Epithelial cell of proximal tubule (primary cell): ENCODE results near the gene ARHGAP26. TPM values are rescaled to one million over a fixed set of nuclear protein-coding genes. Genes with fewer than 3 reads are reported as not detected.

Source experiments
- DNase-seq: peaks from one replicate; pipeline ENCODE4 v3.0.0-alpha.2; 2011; ENCODE audit warnings: low read depth
- H3K4me3 ChIP-seq: 2 replicates; pipeline ENCODE4 v1.5.1; 2011; ENCODE audit warnings: low read depth, mild to moderate bottlenecking, low read length
- CTCF ChIP-seq: conservative IDR thresholded peaks from 2 replicates; pipeline ENCODE4 v1.5.1; 2012; ENCODE audit warnings: low read depth, mild to moderate bottlenecking, low read length
- total RNA-seq: library from RNA; depleted of rRNA; stranded (reverse); fragments of >200 nt; gene quantifications from 2 replicates; pipeline ENCODE4 v1.2.3, GENCODE V29; 2015

The ARHGAP26 gene
- total RNA-seq, 1 donor from 2014 or later, result 7.0 TPM

- no peak for DNase-seq
- no peak overlapping the region for H3K4me3 ChIP-seq
- no peak for TF ChIP-seq CTCF
Measured at GRCh38 chr5:143182901-143183820, 413.0 kb downstream of the ARHGAP26 start.

GRCh38 chr5:143183989-143184388 is 413.8 kb downstream of the ARHGAP26 start:
- no peak overlapping the region for H3K4me3 ChIP-seq
- DNase-seq, result no peak
- TF ChIP-seq CTCF, result no peak

GRCh38 chr5:143186623-143187022 is 416.4 kb downstream of the ARHGAP26 start:
- no peak for TF ChIP-seq CTCF
- no peak for DNase-seq
- no peak overlapping the region for H3K4me3 ChIP-seq

GRCh38 chr5:143187495-143187894 is 417.3 kb downstream of the ARHGAP26 start:
- DNase-seq, result no peak
- H3K4me3 ChIP-seq, result no peak overlapping the region
- TF ChIP-seq CTCF, result no peak

DNA sequence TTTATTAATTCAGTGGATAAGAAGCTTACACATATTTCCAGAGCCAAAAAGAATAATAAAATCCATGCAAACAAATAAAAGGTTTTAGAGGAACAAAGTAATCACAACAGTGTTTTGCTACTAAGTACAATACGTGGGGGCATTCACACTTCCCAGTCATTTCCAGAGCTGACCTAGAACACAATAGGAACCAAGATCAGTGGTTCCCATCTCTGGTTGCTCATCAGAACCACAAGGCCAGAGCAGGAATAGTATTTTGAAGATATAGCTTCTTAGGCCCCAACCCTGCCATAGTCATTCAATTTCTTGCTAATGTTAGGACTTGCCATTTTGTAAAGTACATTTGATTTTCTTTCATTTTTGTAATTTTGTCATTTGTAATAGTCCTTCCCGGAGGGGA is 417.9 kb downstream of the ARHGAP26 start:
- DNase-seq, result no peak
- H3K4me3 ChIP-seq, result no peak overlapping the region
- TF ChIP-seq CTCF, result no peak

- H3K4me3 ChIP-seq, result no peak overlapping the region
- TF ChIP-seq CTCF, result no peak
- no peak for DNase-seq
Measured at GRCh38 chr5:143188692-143189091, 418.5 kb downstream of the ARHGAP26 start.
